ENCODE data around the gene TOGARAM2.

The TOGARAM2 gene

GRCh38 chr2:28956890-28957289 is 24.2 kb upstream of the TOGARAM2 start:
- peak; percentile 38 for ATAC-seq
- TF ChIP-seq ISL1 (CRISPR knock-in tag; IDR thresholded peaks at IDR 0.05) (no peak), CSRNP3 (CRISPR knock-in tag; IDR thresholded peaks at IDR 0.05) (no peak), POU6F1 (CRISPR knock-in tag; IDR thresholded peaks at IDR 0.05; ENCODE audit: borderline replicate concordance, low read depth) (no peak), TSHZ2 (CRISPR knock-in tag; IDR thresholded peaks at IDR 0.05) (no peak), OSR1 (CRISPR knock-in tag; IDR thresholded peaks at IDR 0.05) (no peak), ZFP3 (CRISPR knock-in tag; IDR thresholded peaks at IDR 0.05) (no peak), TOX (CRISPR knock-in tag; IDR thresholded peaks at IDR 0.05; ENCODE audit: borderline replicate concordance) (no peak), ARNTL (CRISPR knock-in tag; IDR thresholded peaks at IDR 0.05; ENCODE audit: borderline replicate concordance, low read depth) (no peak), GLIS3 (CRISPR knock-in tag; IDR thresholded peaks at IDR 0.05) (no peak), SNAI2 (CRISPR knock-in tag; IDR thresholded peaks at IDR 0.05) (no peak)

GRCh38 chr2:28958689-28959088 is 22.4 kb upstream of the TOGARAM2 start:
- ATAC-seq: peak; percentile 84
- TF ChIP-seq ZNF70 (CRISPR knock-in tag; IDR thresholded peaks at IDR 0.05) (no peak), ISL1 (CRISPR knock-in tag; IDR thresholded peaks at IDR 0.05) (0 out of 2 replicates have a peak, but pooled peaks have one; percentile 7), TCF4 (CRISPR knock-in tag; IDR thresholded peaks at IDR 0.05; ENCODE audit: borderline replicate concordance) (no peak)

GRCh38 chr2:28960401-28960800 is 20.7 kb upstream of the TOGARAM2 start:
- TF ChIP-seq TOX (CRISPR knock-in tag; IDR thresholded peaks at IDR 0.05; ENCODE audit: borderline replicate concordance) (no peak), CSDC2 (CRISPR knock-in tag; IDR thresholded peaks at IDR 0.05) (no peak), GLIS3 (CRISPR knock-in tag; IDR thresholded peaks at IDR 0.05) (no peak), BACH2 (CRISPR knock-in tag; IDR thresholded peaks at IDR 0.05; ENCODE audit: borderline replicate concordance) (no peak), ZFP3 (CRISPR knock-in tag; IDR thresholded peaks at IDR 0.05) (no peak), ESRRG (CRISPR knock-in tag; IDR thresholded peaks at IDR 0.05) (no peak), ZFP30 (CRISPR knock-in tag; IDR thresholded peaks at IDR 0.05) (no peak), CSRNP3 (CRISPR knock-in tag; IDR thresholded peaks at IDR 0.05) (no peak), ZC3H10 (CRISPR knock-in tag; IDR thresholded peaks at IDR 0.05) (no peak), RARB (CRISPR knock-in tag; IDR thresholded peaks at IDR 0.05) (no peak), ARNTL (CRISPR knock-in tag; IDR thresholded peaks at IDR 0.05; ENCODE audit: borderline replicate concordance, low read depth) (no peak), TSHZ2 (CRISPR knock-in tag; IDR thresholded peaks at IDR 0.05) (no peak), ISL1 (CRISPR knock-in tag; IDR thresholded peaks at IDR 0.05) (no peak), ZNF565 (CRISPR knock-in tag; conservative IDR thresholded peaks at IDR 0.05; ENCODE audit: low read depth) (no peak), PPARA (CRISPR knock-in tag; IDR thresholded peaks at IDR 0.05; ENCODE audit: borderline replicate concordance) (no peak), ZNF8 (CRISPR knock-in tag; IDR thresholded peaks at IDR 0.05) (no peak), TCF4 (CRISPR knock-in tag; IDR thresholded peaks at IDR 0.05; ENCODE audit: borderline replicate concordance) (no peak), OSR1 (CRISPR knock-in tag; IDR thresholded peaks at IDR 0.05) (no peak), POU6F1 (CRISPR knock-in tag; IDR thresholded peaks at IDR 0.05; ENCODE audit: borderline replicate concordance, low read depth) (no peak)
- ATAC-seq: no peak
